Astrocyte of the spinal cord (primary cell): ENCODE results near the gene TSPO.
A peak's percentile ranks its signal among the peaks of the same experiment; 100 is the strongest.

Experiments used
- DNase-seq: peaks from one replicate; pipeline ENCODE4 v3.0.0; 2011; ENCODE audit warnings: low read depth, low spot score
- H3K4me3 ChIP-seq: 2 replicates; pipeline ENCODE4 v1.5.1; 2011; ENCODE audit warnings: low read depth, mild to moderate bottlenecking, low read length, moderate library complexity
- in situ Hi-C: cut with HindIII; loops from 2 replicates; pipeline ENCODE4 v1.10.0; 2017; ENCODE audit warnings: low sequenced_read_pairs
- TF ChIP-seq, protein P1 (sequence below): IDR thresholded peaks from 2 replicates; pipeline ENCODE4 v1.5.1; 2012; ENCODE audit warnings: low read depth, mild to moderate bottlenecking, low read length, inconsistent platforms

The TSPO gene

DNA sequence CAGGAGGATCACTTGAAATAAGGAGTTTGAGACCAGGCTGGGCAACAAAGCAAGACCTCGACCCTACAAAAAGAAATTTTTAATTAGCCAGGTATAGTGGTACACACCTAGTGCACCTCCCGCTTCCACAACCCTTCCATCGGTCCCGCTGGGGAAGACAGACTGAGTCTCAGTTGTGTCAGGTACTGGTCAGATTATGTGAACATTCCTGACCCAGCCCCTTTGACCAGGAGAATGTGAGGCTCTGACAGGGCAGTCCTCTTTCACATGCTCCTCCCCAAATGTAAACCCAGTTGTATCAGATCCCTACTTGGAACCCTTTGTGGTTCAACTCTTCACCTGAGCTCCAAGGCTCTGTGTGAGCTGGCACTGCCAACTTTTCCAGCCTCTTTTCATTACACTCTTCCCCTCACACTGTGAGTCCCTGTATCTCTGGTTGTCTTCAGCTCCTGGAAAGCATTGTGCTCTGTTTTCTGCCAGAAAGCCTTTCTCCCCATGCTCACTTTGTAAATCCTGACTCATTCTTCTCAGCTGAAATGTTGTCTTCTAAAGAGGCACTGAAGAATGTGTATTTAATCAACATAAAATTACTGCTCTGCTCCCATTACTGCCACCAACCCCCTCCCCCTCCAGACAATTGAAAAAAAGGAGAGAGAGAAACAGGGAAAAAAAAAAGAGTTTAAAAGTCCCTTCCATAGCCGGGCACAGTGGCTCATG lies 37.6 kb downstream of the TSPO start:
- DNase-seq = no peak
- in situ Hi-C loops = no loop called here
- no peak overlapping the region for H3K4me3 ChIP-seq
- TF ChIP-seq, protein P1, sequence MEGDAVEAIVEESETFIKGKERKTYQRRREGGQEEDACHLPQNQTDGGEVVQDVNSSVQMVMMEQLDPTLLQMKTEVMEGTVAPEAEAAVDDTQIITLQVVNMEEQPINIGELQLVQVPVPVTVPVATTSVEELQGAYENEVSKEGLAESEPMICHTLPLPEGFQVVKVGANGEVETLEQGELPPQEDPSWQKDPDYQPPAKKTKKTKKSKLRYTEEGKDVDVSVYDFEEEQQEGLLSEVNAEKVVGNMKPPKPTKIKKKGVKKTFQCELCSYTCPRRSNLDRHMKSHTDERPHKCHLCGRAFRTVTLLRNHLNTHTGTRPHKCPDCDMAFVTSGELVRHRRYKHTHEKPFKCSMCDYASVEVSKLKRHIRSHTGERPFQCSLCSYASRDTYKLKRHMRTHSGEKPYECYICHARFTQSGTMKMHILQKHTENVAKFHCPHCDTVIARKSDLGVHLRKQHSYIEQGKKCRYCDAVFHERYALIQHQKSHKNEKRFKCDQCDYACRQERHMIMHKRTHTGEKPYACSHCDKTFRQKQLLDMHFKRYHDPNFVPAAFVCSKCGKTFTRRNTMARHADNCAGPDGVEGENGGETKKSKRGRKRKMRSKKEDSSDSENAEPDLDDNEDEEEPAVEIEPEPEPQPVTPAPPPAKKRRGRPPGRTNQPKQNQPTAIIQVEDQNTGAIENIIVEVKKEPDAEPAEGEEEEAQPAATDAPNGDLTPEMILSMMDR = no peak

DNA sequence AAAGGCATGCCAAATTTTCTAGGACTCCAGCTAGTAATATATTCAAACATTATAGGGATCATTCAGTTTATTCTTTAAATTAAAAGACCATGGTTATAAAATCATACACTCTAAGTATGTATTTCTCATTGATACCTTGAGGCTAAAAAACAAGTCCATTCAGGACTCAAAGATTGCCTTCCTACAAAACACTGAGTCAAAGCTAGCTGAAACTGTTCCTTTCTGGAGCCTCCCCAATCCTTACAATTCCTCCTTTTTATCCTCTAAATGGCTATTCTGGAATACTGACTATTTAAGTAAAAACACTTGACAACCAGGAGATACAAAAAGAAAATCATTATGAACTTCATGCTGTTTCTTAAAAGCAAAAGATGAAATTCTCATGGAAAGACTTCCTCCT lies 40.5 kb downstream of the TSPO start:
- no peak for DNase-seq
- H3K4me3 ChIP-seq = no peak overlapping the region
- in situ Hi-C loops = no loop called here
- TF ChIP-seq, protein P1 = no peak

GRCh38 chr22:43197271-43197941 lies 46.0 kb downstream of the TSPO start:
- TF ChIP-seq, protein P1 = no peak
- in situ Hi-C loops = no loop called here
- no peak overlapping the region for H3K4me3 ChIP-seq
- DNase-seq = peak; percentile 38

GRCh38 chr22:43198126-43198525 lies 46.8 kb downstream of the TSPO start:
- TF ChIP-seq, protein P1 = no peak

DNA sequence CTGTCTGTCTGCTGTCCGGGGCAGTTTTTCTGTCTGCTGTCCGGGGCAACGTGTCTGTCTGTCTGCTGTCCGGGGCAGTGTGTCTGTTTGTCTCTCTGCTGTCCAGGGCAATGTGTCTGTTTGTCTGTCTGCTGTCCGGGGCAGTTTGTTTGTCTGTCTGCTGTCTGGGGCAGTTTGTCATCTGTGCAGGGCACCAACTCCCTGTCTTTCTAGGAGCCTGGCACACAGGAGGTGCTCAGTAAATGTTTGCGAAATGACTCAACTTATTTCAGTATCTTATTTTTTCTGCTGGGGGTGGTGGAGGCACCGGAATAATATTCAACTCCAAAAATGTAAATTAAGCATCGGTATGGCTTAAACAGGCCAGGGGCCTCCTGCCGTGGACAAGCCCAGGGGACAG lies 47.6 kb downstream of the TSPO start:
- no peak overlapping the region for H3K4me3 ChIP-seq
- DNase-seq = no peak
- TF ChIP-seq, protein P1 = no peak
- in situ Hi-C loops = no loop called here

More at GRCh38 chr22:43198126-43198525, 46.8 kb downstream of the TSPO start:
- in situ Hi-C loops = no loop called here
- no peak for DNase-seq
- H3K4me3 ChIP-seq = no peak overlapping the region

GRCh38 chr22:43199541-43199940 lies 48.2 kb downstream of the TSPO start:
- DNase-seq = no peak
- TF ChIP-seq, protein P1 = no peak
- in situ Hi-C loops = no loop called here
- no peak overlapping the region for H3K4me3 ChIP-seq
